ENCODE measurements around the gene UBTD2. TPM values are rescaled to one million over a fixed set of nuclear protein-coding genes. Genes with fewer than 3 reads are reported as not detected.

UBTD2 gene
- total RNA-seq, 1 donor from 2014 or later: 9.0 TPM

DNA sequence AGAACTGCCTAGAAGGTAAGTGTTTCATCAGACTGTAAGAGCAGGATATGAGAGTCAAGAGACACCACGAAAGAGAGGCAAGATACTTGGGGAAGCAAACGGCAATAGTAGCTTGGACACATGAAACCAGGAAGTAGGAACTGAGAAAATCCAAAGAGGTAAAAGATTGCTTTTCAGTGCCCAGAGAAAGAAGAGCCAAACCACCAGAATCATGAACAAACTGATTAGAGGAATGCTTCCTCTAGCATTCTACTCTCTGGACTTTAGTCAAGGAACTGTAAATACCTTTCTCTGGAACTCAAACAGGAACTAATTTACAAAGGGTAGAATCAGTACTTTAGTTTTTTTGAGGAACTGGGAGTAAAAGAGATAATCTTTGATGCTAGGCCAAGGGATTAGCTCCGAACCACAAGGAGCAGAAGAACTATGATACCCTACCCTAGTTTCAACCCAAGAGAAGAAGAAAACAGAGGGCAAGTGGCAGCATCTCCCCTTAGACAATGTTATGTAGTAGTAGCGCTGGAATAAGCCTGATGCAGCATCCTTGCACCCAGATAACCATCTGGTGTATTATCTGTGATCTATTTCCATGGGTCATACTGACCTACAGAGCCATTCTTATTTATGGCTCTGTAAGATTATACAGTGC, 48.3 kb downstream of the UBTD2 start:
- TF ChIP-seq, protein P1, sequence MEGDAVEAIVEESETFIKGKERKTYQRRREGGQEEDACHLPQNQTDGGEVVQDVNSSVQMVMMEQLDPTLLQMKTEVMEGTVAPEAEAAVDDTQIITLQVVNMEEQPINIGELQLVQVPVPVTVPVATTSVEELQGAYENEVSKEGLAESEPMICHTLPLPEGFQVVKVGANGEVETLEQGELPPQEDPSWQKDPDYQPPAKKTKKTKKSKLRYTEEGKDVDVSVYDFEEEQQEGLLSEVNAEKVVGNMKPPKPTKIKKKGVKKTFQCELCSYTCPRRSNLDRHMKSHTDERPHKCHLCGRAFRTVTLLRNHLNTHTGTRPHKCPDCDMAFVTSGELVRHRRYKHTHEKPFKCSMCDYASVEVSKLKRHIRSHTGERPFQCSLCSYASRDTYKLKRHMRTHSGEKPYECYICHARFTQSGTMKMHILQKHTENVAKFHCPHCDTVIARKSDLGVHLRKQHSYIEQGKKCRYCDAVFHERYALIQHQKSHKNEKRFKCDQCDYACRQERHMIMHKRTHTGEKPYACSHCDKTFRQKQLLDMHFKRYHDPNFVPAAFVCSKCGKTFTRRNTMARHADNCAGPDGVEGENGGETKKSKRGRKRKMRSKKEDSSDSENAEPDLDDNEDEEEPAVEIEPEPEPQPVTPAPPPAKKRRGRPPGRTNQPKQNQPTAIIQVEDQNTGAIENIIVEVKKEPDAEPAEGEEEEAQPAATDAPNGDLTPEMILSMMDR (IDR thresholded peaks at IDR 0.05): no peak
- peaks cover 21% of the 10 kb centered on the region for H3K4me1 Mint-ChIP-seq
- peak overlapping the region; percentile 64 for H3K27ac Mint-ChIP-seq
- ChIA-PET CTCF (no interaction called here), POLR2A (no interaction called here)
- no peaks in the 10 kb centered on the region for H3K9me3 Mint-ChIP-seq
- peaks cover 30% of the 10 kb centered on the region for H3K36me3 Mint-ChIP-seq (ENCODE audit: low read depth)
- H3K4me3 Mint-ChIP-seq: no peak overlapping the region
- intact Hi-C loops (cut with micrococcal nuclease): no loop called here
- ATAC-seq (ENCODE audit: low read depth) (no peak), DNase-seq (no peak)
- no peaks in the 10 kb centered on the region for H3K27me3 Mint-ChIP-seq

DNA sequence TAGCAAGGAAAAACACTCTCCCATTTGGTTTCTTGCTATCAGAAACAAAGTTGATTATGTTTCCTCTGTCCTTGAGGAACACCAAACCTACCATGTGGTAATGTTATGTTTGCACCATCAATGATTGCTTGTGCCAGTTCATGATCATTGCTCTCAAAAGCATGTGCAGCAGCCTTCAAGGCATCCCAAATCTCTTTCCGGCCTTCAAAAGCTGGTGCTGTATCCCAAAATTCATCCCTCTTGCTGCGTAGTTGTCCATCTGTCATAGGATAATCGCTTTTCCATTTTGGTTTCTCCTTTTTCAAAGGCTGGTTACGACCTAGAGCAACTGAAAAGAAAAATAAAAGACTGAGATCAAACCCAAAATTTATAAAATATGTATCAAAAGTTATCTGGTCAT, 49.5 kb downstream of the UBTD2 start:
- Mint-ChIP-seq H3K27me3 (no peaks in the 10 kb centered on the region), H3K27ac (no peak overlapping the region), H3K4me1 (peaks cover 21% of the 10 kb centered on the region), H3K4me3 (no peak overlapping the region), H3K9me3 (no peaks in the 10 kb centered on the region), H3K36me3 (ENCODE audit: low read depth) (peaks cover 36% of the 10 kb centered on the region)
- ATAC-seq (ENCODE audit: low read depth) (no peak), DNase-seq (no peak)
- ChIA-PET CTCF (interaction anchor here (1.7 kb wide), 1 partner anchor 322 kb away, joined by 3 read pairs; no protein-coding TSS in a partner anchor), POLR2A (no interaction called here)
- intact Hi-C loops (cut with micrococcal nuclease): loop anchor here (5.0 kb wide), 1 partner anchor 48 kb away; the partner anchor contains the start of gene UBTD2
- TF ChIP-seq, protein P1 (IDR thresholded peaks at IDR 0.05): no peak

DNA sequence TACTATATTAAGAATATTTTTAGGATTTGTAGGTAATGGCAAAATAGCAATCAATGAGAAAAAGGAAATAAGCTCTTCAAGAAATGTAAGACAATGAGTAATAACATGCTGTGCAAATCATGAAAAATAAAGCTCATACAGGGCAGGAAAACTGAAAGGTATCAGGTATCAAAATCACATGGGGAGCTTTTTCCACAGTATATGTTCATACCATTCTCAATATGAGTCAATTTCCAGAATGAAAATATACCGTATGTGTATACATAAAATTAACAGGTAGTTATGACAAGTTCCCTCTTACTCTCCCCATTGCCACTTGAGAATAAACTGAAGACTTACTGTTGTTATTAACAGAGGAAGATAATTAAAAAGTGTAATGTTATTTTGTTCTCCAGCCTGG, 53.7 kb downstream of the UBTD2 start:
- TF ChIP-seq, protein P1 (IDR thresholded peaks at IDR 0.05): no peak
- ATAC-seq (ENCODE audit: low read depth) (no peak), DNase-seq (no peak)
- Mint-ChIP-seq H3K4me3 (no peak overlapping the region), H3K27ac (no peak overlapping the region), H3K36me3 (ENCODE audit: low read depth) (peaks cover 48% of the 10 kb centered on the region), H3K4me1 (peaks cover 2% of the 10 kb centered on the region), H3K27me3 (no peaks in the 10 kb centered on the region), H3K9me3 (no peaks in the 10 kb centered on the region)
- POLR2A ChIA-PET: no interaction called here
- CTCF ChIA-PET: no interaction called here
- intact Hi-C loops (cut with micrococcal nuclease): loop anchor here (5.0 kb wide), 1 partner anchor 52 kb away; the partner anchor contains the start of gene UBTD2

DNA sequence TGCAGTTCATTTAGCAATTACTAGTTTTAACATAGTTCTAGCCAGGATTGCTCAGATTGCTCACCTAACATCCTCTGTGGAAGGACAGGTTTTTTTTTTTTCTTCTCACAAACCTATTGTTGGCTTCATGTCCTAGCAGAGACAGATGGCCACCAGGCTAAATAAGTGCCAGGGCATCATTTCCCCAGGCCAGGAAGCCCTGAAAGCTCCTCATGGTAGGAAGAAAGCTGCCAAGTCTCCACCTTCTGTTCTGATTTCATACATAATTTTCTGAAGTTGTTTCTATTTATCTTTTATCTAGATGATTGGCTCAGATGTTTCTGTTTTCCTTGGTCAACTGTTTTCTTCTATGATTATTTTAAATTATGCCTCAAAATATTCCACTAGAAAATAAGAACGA, 58.6 kb downstream of the UBTD2 start:
- CTCF ChIA-PET: no interaction called here
- TF ChIP-seq, protein P1 (IDR thresholded peaks at IDR 0.05): no peak
- Mint-ChIP-seq H3K9me3 (peaks cover under 1% of the 10 kb centered on the region), H3K27ac (no peak overlapping the region), H3K4me3 (no peak overlapping the region), H3K36me3 (ENCODE audit: low read depth) (peaks cover 37% of the 10 kb centered on the region), H3K27me3 (no peaks in the 10 kb centered on the region), H3K4me1 (peaks cover 12% of the 10 kb centered on the region)
- POLR2A ChIA-PET: no interaction called here
- DNase-seq (no peak), ATAC-seq (ENCODE audit: low read depth) (no peak)
- intact Hi-C loops (cut with micrococcal nuclease): no loop called here

DNA sequence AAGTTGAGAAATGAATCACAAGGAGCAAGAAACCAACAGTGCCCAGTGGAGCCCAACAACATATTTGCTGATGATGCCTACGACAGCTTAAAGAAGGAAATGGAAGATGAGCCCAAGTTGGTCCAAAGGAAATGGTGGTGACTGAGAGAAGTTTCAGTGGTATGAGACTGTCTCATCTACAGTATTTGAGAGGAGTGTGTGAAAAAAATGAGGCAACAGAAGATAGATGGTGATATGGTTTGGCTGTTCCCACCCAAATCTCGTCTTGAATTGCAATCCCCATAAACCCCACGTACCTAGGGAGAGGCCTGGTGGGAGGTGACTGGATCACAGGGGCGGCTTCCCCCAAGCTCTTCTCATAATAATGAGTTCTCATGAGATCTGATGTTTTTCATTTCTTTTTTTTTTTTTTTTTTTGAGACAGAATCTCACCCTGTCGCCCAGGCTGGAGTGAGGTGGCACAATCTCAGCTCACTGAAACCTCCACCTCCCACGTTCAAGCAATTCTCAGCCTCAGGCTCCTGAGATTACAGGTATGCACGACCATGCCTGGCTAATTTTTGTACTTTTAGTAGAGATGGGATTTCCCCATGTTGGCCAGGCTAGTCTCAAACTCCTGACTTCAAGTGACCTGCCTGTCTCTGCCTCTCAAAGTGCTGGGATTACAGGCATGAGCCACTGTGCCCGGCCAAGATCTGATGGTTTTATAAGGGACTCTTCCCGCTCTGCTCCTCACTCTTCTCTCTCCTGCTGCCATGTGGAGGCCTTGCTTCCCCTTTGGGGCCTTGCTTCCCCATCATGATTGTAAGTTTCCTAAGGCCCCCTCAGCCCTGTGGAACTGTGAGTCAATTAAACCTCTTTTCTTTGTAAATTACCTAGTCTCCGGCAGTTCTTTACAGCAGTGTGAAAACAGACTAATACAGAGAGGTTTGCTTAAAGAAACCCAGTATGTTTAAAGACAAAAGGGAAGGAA, 59.4 kb downstream of the UBTD2 start:
- intact Hi-C loops (cut with micrococcal nuclease): no loop called here
- POLR2A ChIA-PET: interaction anchor here (0.7 kb wide), 1 partner anchor 50 kb away, joined by 6 read pairs; no protein-coding TSS in a partner anchor
- H3K36me3 Mint-ChIP-seq (ENCODE audit: low read depth): peaks cover 41% of the 10 kb centered on the region
- TF ChIP-seq, protein P1 (IDR thresholded peaks at IDR 0.05): no peak
- H3K27ac Mint-ChIP-seq: peak overlapping the region; percentile 46
- CTCF ChIA-PET: no interaction called here
- H3K4me1 Mint-ChIP-seq: peaks cover 12% of the 10 kb centered on the region
- peak overlapping the region; percentile 2 for H3K4me3 Mint-ChIP-seq
- H3K9me3 Mint-ChIP-seq: peaks cover 8% of the 10 kb centered on the region
- no peaks in the 10 kb centered on the region for H3K27me3 Mint-ChIP-seq
- DNase-seq (no peak), ATAC-seq (ENCODE audit: low read depth) (peak; percentile 45)

All from activated B cell treated with CpG ODN at 0.5 μM for 24 hours (primary cell).